ENCODE data around the gene MSRB1.
A peak's percentile ranks its signal among the peaks of the same experiment; 100 is the strongest.

The MSRB1 gene

DNA sequence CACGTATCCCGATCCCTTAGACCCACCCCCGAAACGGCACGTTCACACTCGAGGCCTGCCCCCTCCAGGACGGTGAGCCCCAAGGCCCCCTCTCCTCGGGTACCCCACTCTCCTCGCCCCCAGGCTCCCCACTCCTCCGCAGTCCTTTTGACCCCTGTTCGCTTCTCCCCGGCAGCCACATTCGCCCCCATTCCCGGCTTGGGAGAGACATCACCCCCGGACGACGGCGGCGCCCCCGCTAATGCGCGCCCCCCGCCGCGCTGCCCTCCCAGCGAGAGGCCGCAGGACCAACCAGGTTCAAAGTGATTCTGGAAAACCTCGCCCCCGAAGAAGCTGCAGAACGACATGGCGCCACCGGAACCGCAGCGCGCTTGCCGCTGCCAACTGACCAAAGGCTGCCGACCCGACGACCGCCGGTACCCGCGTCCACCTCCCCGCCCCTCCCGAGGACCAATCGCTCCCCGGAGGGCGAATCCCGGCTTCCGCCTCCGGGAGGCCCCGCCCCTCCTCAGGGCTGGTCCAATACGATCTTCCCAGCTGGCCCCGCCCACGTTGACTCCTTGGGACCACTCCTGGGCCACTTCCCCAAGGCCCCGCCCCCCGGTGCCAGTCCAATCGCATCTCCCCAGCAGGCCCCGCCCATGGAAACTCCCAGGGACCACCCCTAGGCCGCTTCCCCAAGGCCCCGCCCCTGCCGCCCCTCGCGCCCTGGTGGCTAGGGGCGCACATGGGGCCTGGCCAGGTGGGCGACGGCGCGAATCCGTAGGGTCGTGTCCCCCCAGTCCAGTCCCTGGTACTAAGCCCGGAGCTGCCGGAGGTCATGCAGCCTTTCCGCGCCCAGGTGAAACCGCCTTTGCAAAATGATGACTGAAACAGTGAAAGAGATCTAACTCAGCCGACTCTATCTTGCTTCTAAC is at the start of gene MSRB1:
TSS of gene MSRB1 (minus strand) at position 390 of the 917 bp plus-strand sequence. CDS start at position 347, 43 bp downstream.
- H3K4me3 ChIP-seq (ENCODE audit: low read length) = peak within 1 kb of the TSS; percentile 50
- no CpG with 5 or more reads among the region's 77 CpGs for WGBS (ENCODE audit: insufficient coverage, insufficient read length)
- peaks cover 3% of the 10 kb centered on the region; the same call in 1 of the 2 replicates for H3K4me1 ChIP-seq (ENCODE audit: control insufficient read depth, insufficient read depth, low read length)
- DNase-seq (ENCODE audit: low read depth, low spot score) = peak; percentile 96
- H3K36me3 ChIP-seq (ENCODE audit: control insufficient read depth, insufficient read depth, low read length) = peaks cover 16% of the 10 kb centered on the region
- no peaks in the 10 kb centered on the region for H3K27me3 ChIP-seq (ENCODE audit: control insufficient read depth, insufficient read depth, low read length)
- no peaks in the 10 kb centered on the region for H3K9me3 ChIP-seq (ENCODE audit: control insufficient read depth, insufficient read depth, low read length)
- no peak within 1 kb of the TSS for H3K27ac ChIP-seq (ENCODE audit: low read length)

GRCh38 chr16:1991948-1992703 is 49.1 kb upstream of the MSRB1 start:
- H3K4me1 ChIP-seq (ENCODE audit: control insufficient read depth, insufficient read depth, low read length) = peaks cover 9% of the 10 kb centered on the region
- peak overlapping the region; percentile 35; the same call in 1 of the 2 replicates for H3K4me3 ChIP-seq (ENCODE audit: low read length)
- H3K27me3 ChIP-seq (ENCODE audit: control insufficient read depth, insufficient read depth, low read length) = peaks cover 2% of the 10 kb centered on the region; the same call in 1 of the 2 replicates

GRCh38 chr16:1991588-1991947 is 48.6 kb upstream of the MSRB1 start:
- Histone ChIP-seq H3K9me3 (ENCODE audit: control insufficient read depth, insufficient read depth, low read length) (no peaks in the 10 kb centered on the region), H3K27me3 (ENCODE audit: control insufficient read depth, insufficient read depth, low read length) (peaks cover 2% of the 10 kb centered on the region; the same call in 1 of the 2 replicates), H3K27ac (ENCODE audit: low read length) (no peak overlapping the region), H3K4me1 (ENCODE audit: control insufficient read depth, insufficient read depth, low read length) (peaks cover 9% of the 10 kb centered on the region), H3K36me3 (ENCODE audit: control insufficient read depth, insufficient read depth, low read length) (no peaks in the 10 kb centered on the region; the same call in 1 of the 2 replicates), H3K4me3 (ENCODE audit: low read length) (peak overlapping the region; percentile 18; the same call in 1 of the 2 replicates)
- no peak for DNase-seq (ENCODE audit: low read depth, low spot score)
- no CpG with 5 or more reads among the region's 22 CpGs for WGBS (ENCODE audit: insufficient coverage, insufficient read length)

More at GRCh38 chr16:1991948-1992703, 49.1 kb upstream of the MSRB1 start:
- H3K9me3 ChIP-seq (ENCODE audit: control insufficient read depth, insufficient read depth, low read length) = no peaks in the 10 kb centered on the region
- H3K36me3 ChIP-seq (ENCODE audit: control insufficient read depth, insufficient read depth, low read length) = no peaks in the 10 kb centered on the region; the same call in 1 of the 2 replicates
- DNase-seq (ENCODE audit: low read depth, low spot score) = no peak
- H3K27ac ChIP-seq (ENCODE audit: low read length) = no peak overlapping the region
- no CpG with 5 or more reads among the region's 96 CpGs for WGBS (ENCODE audit: insufficient coverage, insufficient read length)

DNA sequence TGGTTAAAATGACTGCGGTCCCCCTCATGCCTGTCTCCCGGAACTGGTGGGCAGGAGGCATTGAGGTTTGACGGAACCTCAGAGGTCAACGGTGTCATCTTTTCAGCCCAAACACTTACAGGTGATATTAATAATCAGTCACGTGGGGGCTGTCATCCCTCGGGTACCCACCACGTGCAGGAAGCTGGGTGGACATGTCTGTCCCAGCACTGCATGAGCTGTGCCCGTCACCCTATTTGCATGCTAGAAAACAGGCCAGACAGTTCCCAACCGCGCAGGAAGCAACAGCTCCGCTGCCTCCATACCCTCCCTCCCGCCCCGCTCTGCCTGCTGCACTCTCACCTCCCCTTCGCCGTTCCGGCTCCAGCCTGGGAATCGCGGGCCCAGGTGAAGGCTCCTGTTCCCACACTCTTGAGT is 48.1 kb upstream of the MSRB1 start:
- peaks cover 2% of the 10 kb centered on the region; the same call in 1 of the 2 replicates for H3K27me3 ChIP-seq (ENCODE audit: control insufficient read depth, insufficient read depth, low read length)
- no peak overlapping the region for H3K27ac ChIP-seq (ENCODE audit: low read length)
- no peaks in the 10 kb centered on the region for H3K9me3 ChIP-seq (ENCODE audit: control insufficient read depth, insufficient read depth, low read length)
- DNase-seq (ENCODE audit: low read depth, low spot score) = no peak
- H3K36me3 ChIP-seq (ENCODE audit: control insufficient read depth, insufficient read depth, low read length) = peaks cover 2% of the 10 kb centered on the region
- no peak overlapping the region; the same call in 1 of the 2 replicates for H3K4me3 ChIP-seq (ENCODE audit: low read length)
- WGBS (ENCODE audit: insufficient coverage, insufficient read length) = no CpG with 5 or more reads among the region's 18 CpGs
- peaks cover 9% of the 10 kb centered on the region for H3K4me1 ChIP-seq (ENCODE audit: control insufficient read depth, insufficient read depth, low read length)

DNA sequence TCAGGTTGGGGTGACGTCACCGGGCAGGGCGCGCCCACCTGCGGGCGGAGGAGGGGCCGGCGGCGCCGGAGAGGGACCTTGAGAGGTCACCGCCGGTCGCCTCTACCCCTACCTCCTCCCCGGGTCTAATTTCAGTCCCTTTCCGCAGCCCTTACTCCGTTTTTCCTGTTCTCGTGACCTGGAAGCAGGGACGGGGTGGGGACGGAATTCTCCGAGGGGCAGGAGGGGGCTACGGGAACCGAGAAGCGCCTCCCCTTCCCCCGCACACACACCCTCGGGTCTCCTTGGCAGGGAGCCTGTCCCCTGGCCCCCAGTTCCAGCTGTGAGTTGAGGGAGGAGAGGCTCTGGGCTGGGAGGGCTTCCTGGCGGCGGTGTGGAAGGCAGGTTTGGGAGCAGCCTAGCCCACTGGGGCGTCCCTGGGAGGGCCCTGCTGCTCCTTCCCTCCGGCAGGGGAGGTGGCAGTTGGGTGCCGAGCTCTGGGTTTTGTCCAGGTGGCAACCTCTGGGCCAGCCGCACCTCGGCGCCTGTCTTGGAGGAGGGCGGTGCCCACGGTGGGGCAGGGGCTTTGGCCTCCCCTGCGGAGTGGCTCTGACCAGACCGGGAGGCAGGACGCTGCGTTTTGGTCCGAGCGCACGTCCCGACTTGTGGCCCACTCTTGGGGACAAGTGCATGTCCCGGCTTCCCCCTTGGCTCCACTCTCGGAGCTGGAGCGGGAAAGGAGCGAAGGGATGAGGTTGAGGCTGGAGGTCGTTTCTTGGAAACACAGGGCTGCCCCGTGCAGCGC is 47.5 kb upstream of the MSRB1 start:
- Histone ChIP-seq H3K9me3 (ENCODE audit: control insufficient read depth, insufficient read depth, low read length) (no peaks in the 10 kb centered on the region), H3K27ac (ENCODE audit: low read length) (no peak overlapping the region), H3K36me3 (ENCODE audit: control insufficient read depth, insufficient read depth, low read length) (peaks cover 7% of the 10 kb centered on the region), H3K4me3 (ENCODE audit: low read length) (peak overlapping the region; percentile 63; the same call in 1 of the 2 replicates), H3K4me1 (ENCODE audit: control insufficient read depth, insufficient read depth, low read length) (peaks cover 9% of the 10 kb centered on the region), H3K27me3 (ENCODE audit: control insufficient read depth, insufficient read depth, low read length) (peaks cover 2% of the 10 kb centered on the region; the same call in 1 of the 2 replicates)
- no CpG with 5 or more reads among the region's 50 CpGs for WGBS (ENCODE audit: insufficient coverage, insufficient read length)
- DNase-seq (ENCODE audit: low read depth, low spot score) = no peak

DNA sequence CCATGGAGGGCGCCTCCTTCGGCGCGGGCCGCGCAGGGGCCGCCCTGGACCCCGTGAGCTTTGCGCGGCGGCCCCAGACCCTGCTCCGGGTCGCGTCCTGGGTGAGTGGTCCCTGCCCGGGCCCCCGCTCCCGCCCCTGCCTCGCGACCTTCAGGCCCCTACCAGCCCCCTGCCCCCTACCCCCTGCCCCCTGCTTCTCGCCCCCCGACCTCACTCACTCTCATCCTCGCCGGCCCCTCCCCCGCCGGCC is 47.0 kb upstream of the MSRB1 start:
- Histone ChIP-seq H3K4me1 (ENCODE audit: control insufficient read depth, insufficient read depth, low read length) (peaks cover 9% of the 10 kb centered on the region), H3K9me3 (ENCODE audit: control insufficient read depth, insufficient read depth, low read length) (no peaks in the 10 kb centered on the region), H3K27me3 (ENCODE audit: control insufficient read depth, insufficient read depth, low read length) (peaks cover 2% of the 10 kb centered on the region; the same call in 1 of the 2 replicates), H3K27ac (ENCODE audit: low read length) (no peak overlapping the region), H3K4me3 (ENCODE audit: low read length) (peak overlapping the region; percentile 63), H3K36me3 (ENCODE audit: control insufficient read depth, insufficient read depth, low read length) (peaks cover 9% of the 10 kb centered on the region)
- WGBS (ENCODE audit: insufficient coverage, insufficient read length) = no CpG with 5 or more reads among the region's 25 CpGs
- no peak for DNase-seq (ENCODE audit: low read depth, low spot score)

GRCh38 chr16:1989209-1990100 is 46.5 kb upstream of the MSRB1 start, which contains the start of gene SYNGR3:
SYNGR3 (plus strand) TSS chr16:1989970; CDS start chr16:1990103, 133 bp downstream.
- Histone ChIP-seq H3K27ac (ENCODE audit: low read length) (no peak within 1 kb of the TSS), H3K4me3 (ENCODE audit: low read length) (peak within 1 kb of the TSS; percentile 63), H3K4me1 (ENCODE audit: control insufficient read depth, insufficient read depth, low read length) (peaks cover 9% of the 10 kb centered on the region), H3K27me3 (ENCODE audit: control insufficient read depth, insufficient read depth, low read length) (peaks cover 2% of the 10 kb centered on the region; the same call in 1 of the 2 replicates), H3K9me3 (ENCODE audit: control insufficient read depth, insufficient read depth, low read length) (no peaks in the 10 kb centered on the region), H3K36me3 (ENCODE audit: control insufficient read depth, insufficient read depth, low read length) (peaks cover 9% of the 10 kb centered on the region)
- no CpG with 5 or more reads among the region's 67 CpGs for whole genome bisulfite sequencing (ENCODE audit: insufficient coverage, insufficient read length)
- no peak for DNase-seq (ENCODE audit: low read depth, low spot score)

DNA sequence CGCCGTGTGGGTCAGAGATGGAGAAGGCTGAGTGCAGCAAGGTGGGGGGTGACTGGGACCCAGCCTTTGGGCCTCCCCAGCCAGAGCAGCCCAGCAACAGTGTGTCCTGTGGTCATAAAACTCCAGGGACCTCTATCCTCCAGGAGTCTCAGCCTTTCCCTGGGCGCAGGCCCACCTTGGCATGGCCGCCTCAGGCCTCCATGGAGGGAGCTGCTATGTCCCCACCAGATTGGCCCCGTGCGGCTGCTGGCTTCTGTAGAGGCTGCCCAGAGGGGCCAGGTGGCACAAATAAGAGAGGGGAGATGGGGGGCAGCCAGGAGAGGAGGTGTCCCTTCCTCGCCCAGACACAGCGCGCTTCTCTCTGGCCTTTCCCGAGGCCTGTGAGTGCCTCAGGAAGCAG is 44.2 kb upstream of the MSRB1 start:
- Histone ChIP-seq H3K4me1 (ENCODE audit: control insufficient read depth, insufficient read depth, low read length) (peaks cover 9% of the 10 kb centered on the region), H3K4me3 (ENCODE audit: low read length) (no peak overlapping the region), H3K9me3 (ENCODE audit: control insufficient read depth, insufficient read depth, low read length) (no peaks in the 10 kb centered on the region), H3K27ac (ENCODE audit: low read length) (no peak overlapping the region), H3K27me3 (ENCODE audit: control insufficient read depth, insufficient read depth, low read length) (peaks cover 6% of the 10 kb centered on the region; the same call in 1 of the 2 replicates), H3K36me3 (ENCODE audit: control insufficient read depth, insufficient read depth, low read length) (peaks cover 9% of the 10 kb centered on the region)
- no CpG with 5 or more reads among the region's 10 CpGs for WGBS (ENCODE audit: insufficient coverage, insufficient read length)
- no peak for DNase-seq (ENCODE audit: low read depth, low spot score)

- Histone ChIP-seq H3K4me1 (ENCODE audit: control insufficient read depth, insufficient read depth, low read length) (peaks cover 6% of the 10 kb centered on the region; the same call in 1 of the 2 replicates), H3K27me3 (ENCODE audit: control insufficient read depth, insufficient read depth, low read length) (peaks cover 10% of the 10 kb centered on the region; the same call in 1 of the 2 replicates), H3K4me3 (ENCODE audit: low read length) (no peak overlapping the region), H3K27ac (ENCODE audit: low read length) (no peak overlapping the region), H3K9me3 (ENCODE audit: control insufficient read depth, insufficient read depth, low read length) (no peaks in the 10 kb centered on the region), H3K36me3 (ENCODE audit: control insufficient read depth, insufficient read depth, low read length) (peaks cover 9% of the 10 kb centered on the region)
- no peak for DNase-seq (ENCODE audit: low read depth, low spot score)
- no CpG with 5 or more reads among the region's 14 CpGs for WGBS (ENCODE audit: insufficient coverage, insufficient read length)
These were observed 42.6 kb upstream of the MSRB1 start for GRCh38 chr16:1985466-1986150.

All from iPS DF 6.9 (cell line).